HG03025 (cell line): ENCODE measurements around the gene MC5R.

ENCODE experiments used
- ATAC-seq: cut with Tn5 transposase; IDR thresholded peaks from one replicate; pipeline ENCODE4 v1.9.1; 2021; ENCODE audit warnings: mild to moderate bottlenecking, moderate library complexity; ENCODE audit not compliant: unreplicated experiment, low FRiP score

The MC5R gene

GRCh38 chr18:13823707-13824395 is at the start of gene MC5R:
Gene MC5R (plus strand): TSS chr18:13824149. CDS start chr18:13825766, 1,617 bp downstream.
- peak; percentile 78 for ATAC-seq

- ATAC-seq, result no peak
Observed at GRCh38 chr18:13775058-13775457, 48.9 kb upstream of the MC5R start.

DNA sequence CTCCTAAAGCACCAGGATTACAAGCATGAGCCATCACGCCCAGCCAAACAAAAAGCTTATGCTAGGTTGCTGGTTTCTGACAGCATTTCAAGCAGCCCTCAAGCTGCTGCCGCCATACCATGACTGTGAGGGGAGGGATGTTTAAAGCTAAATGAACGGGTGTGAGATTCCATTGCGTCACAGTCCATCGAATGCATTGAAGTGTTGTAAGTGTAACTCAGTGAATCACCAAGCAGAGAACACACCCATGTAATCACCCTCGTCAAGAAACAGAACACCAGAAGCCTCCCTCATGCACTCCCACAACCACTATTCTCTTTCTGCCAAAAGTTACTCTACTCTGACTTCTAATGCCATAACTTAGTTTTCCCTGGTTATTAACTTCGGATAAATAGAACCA is 32.8 kb upstream of the MC5R start:
- ATAC-seq, result no peak

- no peak for ATAC-seq
Observed at GRCh38 chr18:13793819-13794218, 30.1 kb upstream of the MC5R start.

GRCh38 chr18:13796515-13796914 is 27.4 kb upstream of the MC5R start:
- no peak for ATAC-seq

- no peak for ATAC-seq
Observed at GRCh38 chr18:13797157-13797611, 26.8 kb upstream of the MC5R start.

DNA sequence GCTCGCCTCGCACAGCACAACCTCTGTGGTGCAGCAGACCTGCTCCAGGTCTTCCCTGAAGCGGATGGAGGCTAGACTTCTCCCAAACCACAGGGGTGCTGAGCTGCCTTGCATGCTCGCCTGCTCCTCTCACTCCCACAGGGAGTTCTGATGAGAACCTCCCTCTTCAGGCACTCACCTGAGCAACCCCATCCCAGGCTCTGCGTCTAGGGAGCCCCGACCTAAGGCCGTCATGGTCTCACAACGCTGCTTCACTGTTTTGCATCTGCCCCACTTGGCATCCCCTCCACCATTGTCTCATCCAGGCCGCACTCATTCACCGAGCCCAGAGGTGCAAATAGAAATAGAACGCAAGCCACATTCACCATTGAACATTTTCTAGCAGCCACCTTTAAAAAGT is 24.6 kb upstream of the MC5R start:
- no peak for ATAC-seq

GRCh38 chr18:13800505-13801259 is 23.3 kb upstream of the MC5R start:
- ATAC-seq, result no peak

- no peak for ATAC-seq
Observed at GRCh38 chr18:13801260-13801601, 22.7 kb upstream of the MC5R start.

DNA sequence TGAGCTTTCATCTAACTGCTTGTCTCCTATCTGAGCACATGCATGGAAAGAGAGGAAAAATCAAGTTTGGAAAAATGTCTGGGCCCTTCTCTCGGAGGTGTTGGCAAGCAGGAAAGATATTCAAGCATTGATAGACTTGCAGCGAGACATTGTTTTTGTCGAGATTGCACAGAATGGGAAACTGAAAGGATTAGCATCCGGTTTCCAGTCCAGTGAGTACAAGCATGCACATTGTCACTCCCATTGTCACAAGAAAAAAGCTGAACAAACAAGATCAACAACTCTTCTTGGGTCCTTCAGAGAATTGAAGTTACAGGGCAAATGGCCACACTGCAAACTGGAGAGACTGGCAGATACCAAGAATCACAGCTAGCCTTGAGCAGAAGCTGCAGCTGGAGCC is 19.6 kb upstream of the MC5R start:
- peak; percentile 46 for ATAC-seq

DNA sequence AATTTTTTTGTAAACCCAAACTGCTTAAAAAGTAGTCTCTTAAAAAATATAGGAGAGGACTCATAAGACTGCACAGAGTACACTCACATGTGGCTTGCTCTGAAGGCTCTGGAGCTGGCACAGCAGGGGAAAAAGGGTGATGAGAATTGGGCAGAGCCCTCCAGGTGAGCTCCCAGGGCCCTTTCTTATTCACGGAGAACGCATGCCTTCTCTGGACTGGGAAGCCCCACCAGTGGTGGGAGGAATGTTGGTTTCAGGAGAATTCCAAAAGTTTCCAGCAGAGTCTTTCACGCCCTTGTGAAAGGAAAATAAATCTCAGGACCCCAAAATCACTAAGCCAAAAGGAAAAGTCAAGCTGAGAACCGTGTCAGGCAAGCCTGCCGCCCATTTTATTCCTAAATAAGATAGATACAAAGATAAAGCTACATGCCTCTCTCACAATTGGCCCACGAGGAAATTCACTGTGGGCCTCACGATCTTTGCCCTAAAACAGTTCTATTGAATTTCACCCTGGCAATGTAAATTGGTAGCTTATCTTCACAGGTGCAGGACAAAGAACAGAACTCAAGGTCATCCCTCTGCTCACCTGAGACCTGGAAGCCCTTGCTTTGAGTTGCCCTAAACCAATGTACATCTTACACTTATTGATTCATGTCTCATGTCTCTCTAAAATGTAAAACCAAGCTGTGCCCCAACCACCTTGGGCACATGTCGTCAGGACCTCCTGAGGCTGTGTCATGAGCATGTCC is 15.5 kb upstream of the MC5R start:
- no peak for ATAC-seq

DNA sequence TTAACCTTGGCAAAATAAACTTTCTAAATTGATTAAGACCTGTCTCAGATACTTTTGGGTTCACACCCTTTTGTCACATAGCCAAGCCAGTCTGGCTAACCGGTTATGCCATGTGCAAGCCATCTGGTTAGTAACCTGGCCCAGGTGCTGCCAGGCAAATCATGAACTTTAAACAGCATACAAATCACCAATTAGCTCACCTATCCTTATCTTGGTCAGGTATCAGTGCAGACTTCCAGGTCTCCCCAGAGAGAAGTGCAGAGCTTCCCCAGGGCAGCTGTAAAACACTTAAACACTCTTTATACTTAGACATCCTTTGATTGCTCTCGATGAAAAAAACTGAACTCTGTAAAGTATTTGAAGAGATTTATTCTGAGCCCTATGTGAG is 14.9 kb upstream of the MC5R start:
- no peak for ATAC-seq

DNA sequence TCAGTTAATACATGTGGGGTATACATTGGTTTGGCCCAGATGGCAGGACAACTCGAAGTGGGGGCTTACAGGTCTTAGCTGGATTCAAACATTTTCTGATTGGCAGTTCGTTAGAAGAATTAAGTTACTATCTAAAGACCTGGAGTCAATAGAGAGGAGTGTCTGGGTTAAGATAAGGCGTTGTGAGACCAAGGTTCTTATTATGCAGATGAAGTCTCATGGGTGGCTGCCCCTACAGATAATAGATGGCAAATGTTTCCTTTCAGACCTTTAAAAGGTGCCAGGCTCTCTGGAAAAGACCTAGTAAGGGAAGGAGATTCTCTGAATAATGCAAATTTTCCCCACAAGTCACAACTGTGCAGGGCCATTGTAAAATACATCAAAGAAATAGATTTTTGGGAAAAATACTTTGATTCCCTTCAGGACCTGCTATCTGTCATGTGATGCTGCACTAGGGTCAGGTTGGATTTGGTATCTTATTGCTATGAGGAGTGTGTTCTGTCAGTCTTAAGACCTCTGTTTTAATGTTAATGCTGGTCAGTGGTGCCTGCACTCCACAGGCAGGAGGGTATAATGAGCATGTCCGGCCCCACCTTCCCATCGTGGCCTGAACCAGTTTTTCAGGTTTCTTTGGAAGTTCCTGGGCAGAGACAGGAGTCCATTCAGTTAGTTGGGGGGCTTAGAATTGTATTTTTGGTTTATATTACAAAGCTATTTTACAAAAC is 14.3 kb upstream of the MC5R start:
- ATAC-seq, result no peak

DNA sequence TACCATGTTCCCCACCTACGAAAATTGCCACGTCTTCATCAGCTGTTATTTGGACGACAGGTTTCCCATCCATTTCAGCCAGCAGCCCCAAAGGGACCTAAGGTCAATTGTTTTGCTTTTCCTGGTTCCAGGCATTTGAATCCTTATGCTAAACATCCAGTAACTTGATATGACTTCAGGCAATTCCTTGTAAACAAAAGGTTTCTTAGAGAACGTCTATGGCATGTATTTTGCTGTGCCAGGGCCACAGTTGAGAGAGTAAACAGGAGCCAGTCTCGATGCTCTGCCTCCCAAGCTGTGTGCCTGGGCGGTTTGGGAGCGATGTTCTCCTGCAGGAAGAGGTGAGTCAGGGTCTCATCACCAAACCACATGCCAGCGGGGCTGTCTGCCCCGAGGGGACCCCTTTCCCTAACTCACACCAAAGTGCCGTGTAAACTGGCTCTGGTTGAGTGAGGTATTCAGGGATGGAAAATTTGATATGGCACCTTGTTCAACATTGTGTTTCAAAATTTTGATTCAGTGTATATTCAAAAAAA is 12.9 kb upstream of the MC5R start:
- ATAC-seq, result no peak

- ATAC-seq, result no peak
Observed at GRCh38 chr18:13811993-13812392, 12.0 kb upstream of the MC5R start.

DNA sequence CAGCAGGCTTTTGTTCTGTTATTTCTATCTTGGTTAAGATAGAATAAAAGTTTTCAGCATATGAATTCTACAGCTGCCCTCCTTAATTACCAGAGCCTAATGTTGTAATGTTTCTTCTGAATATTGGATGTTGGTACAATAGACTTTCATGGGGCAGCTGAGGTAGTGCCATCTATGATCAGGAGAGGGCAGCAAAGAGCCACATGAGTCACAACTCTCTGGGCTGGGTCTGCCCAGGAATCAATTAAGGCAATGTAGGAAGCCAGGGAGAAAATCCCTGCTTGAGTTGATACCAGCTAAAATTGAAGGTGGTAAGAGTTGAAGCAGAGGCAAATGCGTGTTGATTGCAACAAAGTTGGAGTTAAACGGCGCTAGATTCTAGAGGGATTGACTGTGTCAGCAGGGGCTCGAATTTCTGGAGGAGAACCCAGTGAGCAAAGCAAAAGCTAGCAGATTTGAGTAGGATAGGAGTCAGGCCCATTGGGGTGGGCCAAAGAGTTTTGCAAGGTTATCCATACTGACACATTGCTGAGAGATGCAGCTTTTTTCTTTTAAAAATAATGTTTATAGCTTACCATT is 10.6 kb upstream of the MC5R start:
- peak; percentile 85 for ATAC-seq

DNA sequence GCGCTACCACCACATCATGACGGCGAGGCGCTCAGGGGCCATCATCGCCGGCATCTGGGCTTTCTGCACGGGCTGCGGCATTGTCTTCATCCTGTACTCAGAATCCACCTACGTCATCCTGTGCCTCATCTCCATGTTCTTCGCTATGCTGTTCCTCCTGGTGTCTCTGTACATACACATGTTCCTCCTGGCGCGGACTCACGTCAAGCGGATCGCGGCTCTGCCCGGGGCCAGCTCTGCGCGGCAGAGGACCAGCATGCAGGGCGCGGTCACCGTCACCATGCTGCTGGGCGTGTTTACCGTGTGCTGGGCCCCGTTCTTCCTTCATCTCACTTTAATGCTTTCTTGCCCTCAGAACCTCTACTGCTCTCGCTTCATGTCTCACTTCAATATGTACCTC is 2.3 kb downstream of the MC5R start:
- ATAC-seq, result no peak

DNA sequence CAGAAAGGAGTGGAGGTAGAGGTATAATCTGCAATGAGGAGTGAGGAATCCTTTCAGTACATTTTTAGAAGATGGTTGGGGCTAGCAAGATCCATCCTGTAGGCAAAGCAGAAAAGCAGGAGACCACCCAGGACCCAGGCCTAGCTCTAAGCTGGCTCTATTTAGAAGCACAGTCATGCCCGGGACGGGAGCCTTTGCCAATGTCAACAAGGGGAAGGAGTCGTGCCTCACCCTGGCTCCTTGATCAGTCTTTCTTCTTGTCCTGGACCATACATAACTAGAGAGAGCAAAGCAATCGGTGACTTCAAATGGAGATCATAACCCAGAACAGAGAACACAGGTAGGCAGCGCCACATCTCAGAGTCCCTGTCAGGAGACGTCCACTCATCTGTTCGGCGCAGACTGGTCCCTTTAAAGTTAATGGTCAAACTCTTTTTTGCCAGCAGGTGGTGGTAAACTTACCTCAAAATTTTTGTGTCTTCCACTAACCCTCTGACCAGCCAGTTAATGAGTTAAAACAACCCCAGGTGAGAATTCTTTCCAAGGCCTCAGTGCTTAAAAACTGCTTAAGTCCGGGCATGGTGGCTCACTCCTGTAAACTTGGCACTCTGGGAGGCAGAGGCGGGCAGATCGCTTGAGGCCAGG is 8.0 kb downstream of the MC5R start:
- no peak for ATAC-seq

DNA sequence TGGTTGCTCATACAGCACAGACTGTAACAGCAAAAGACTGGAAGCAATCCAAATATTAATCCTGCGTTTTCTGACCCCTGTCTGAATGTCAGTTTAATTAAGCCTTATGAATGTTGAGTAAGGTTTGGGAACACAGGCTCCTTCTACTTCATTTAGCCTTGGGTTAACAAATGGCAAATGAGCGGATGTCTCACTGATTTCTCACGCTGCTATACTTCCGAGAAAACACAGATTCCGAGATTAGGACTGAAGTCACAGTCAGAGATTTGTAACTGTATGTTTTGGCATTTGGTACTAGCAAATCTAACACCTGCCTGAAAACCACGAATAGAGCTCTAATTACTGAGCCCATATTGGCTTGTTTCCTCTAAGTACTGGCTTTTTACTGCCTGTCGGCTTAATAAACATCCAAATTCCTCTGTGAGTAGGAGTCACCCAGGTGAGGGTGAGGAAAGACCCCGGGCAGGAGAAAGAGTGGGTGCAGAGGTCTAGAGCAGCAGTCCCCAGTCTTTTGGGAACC is 10.6 kb downstream of the MC5R start:
- no peak for ATAC-seq

GRCh38 chr18:13835202-13835601 is 11.3 kb downstream of the MC5R start:
- no peak for ATAC-seq
